CD14-positive monocyte (primary cell): ENCODE data around the gene SPON1. TPM values are rescaled to one million over a fixed set of nuclear protein-coding genes. Genes with fewer than 3 reads are reported as not detected.

Source experiments
- DNase-seq, 3 donors: peaks; one replicate each; pipeline ENCODE4 v3.0.0-alpha.2; 2011 to 2022
- H2AFZ ChIP-seq: 2 replicates; pipeline ENCODE4 v1.6.0; 2012; ENCODE audit warnings: mild to moderate bottlenecking, low read depth, low read length, inconsistent platforms; ENCODE audit not compliant: insufficient read depth, poor library complexity, severe bottlenecking
- H3K27ac ChIP-seq, 2 donors: 1 replicate in 1 of 2; 2 replicates in 1 of 2; pipeline ENCODE4 v1.5.1; 2012 to 2013; ENCODE audit warnings: low read length in 2 of 2, control low read depth in 1 of 2, inconsistent platforms in 1 of 2, low read depth in 1 of 2, mild to moderate bottlenecking in 1 of 2
- H3K27me3 ChIP-seq, 2 donors: one replicate each; pipeline versions ENCODE4 v1.6.0 to v1.6.1; 2011 to 2013; ENCODE audit warnings: low read length in 2 of 2; ENCODE audit not compliant: control insufficient read depth in 2 of 2, insufficient read depth in 2 of 2
- H3K36me3 ChIP-seq, 2 donors: replicated peaks in 1 of 2; 1 replicate in 1 of 2; 2 replicates in 1 of 2; pipeline versions ENCODE4 v1.5.1 to v1.6.1; 2012 to 2013; ENCODE audit warnings: low read length in 2 of 2, control low read depth in 1 of 2, inconsistent platforms in 1 of 2, mild to moderate bottlenecking in 1 of 2; ENCODE audit not compliant: insufficient read depth in 2 of 2, control insufficient read depth in 1 of 2
- H3K4me1 ChIP-seq, 2 donors: 1 replicate in 1 of 2; 2 replicates in 1 of 2; pipeline versions ENCODE4 v1.5.1 to v1.6.1; 2012 to 2013; ENCODE audit warnings: low read length in 2 of 2, control low read depth in 1 of 2, inconsistent platforms in 1 of 2, mild to moderate bottlenecking in 1 of 2, moderate library complexity in 1 of 2; ENCODE audit not compliant: insufficient read depth in 2 of 2, control insufficient read depth in 1 of 2
- H3K4me2 ChIP-seq: replicated peaks from 2 replicates; pipeline ENCODE3; 2012; ENCODE audit warnings: low read length, moderate library complexity, mild to moderate bottlenecking; ENCODE audit not compliant: poor library complexity, severe bottlenecking; ENCODE audit errors: extremely low read depth
- H3K4me3 ChIP-seq, 3 experiments: fragments of 200-600 bp in 1 of 3; sonication (generic) in 1 of 3; replicated peaks in 1 of 3; 1 replicate in 2 of 3; 2 replicates in 1 of 3; pipeline ENCODE4 v1.5.1; 2011 to 2013; ENCODE audit warnings: low read length in 3 of 3, mild to moderate bottlenecking in 3 of 3, control low read depth in 2 of 3, low read depth in 2 of 3, inconsistent platforms in 1 of 3, moderate library complexity in 1 of 3
- H3K79me2 ChIP-seq: 2 replicates; pipeline ENCODE4 v1.6.0; 2012; ENCODE audit warnings: mild to moderate bottlenecking, control low read depth, inconsistent platforms, low read length, moderate library complexity; ENCODE audit not compliant: insufficient read depth
- H3K9ac ChIP-seq: 2 replicates; pipeline ENCODE4 v1.6.0; 2017; ENCODE audit warnings: low read length, mild to moderate bottlenecking; ENCODE audit not compliant: insufficient read depth, poor library complexity, severe bottlenecking
- H3K9me3 ChIP-seq, 2 donors: replicated peaks in 1 of 2; 1 replicate in 1 of 2; 2 replicates in 1 of 2; pipeline versions ENCODE4 v1.5.1 to v1.6.1; 2012 to 2013; ENCODE audit warnings: low read length in 2 of 2, control low read depth in 1 of 2; ENCODE audit not compliant: control insufficient read depth in 1 of 2, insufficient read depth in 1 of 2
- H4K20me1 ChIP-seq: 2 replicates; pipeline ENCODE4 v1.6.0; 2012; ENCODE audit warnings: mild to moderate bottlenecking, low read length, control low read depth, moderate library complexity; ENCODE audit not compliant: insufficient read depth
- H3K27ac Mint-ChIP-seq, 7 donors: one replicate each; pipeline ENCODE4 v1.8.0; 2020; ENCODE audit warnings: mild to moderate bottlenecking in 7 of 7, mixed read lengths in 7 of 7, moderate library complexity in 6 of 7, inconsistent platforms in 2 of 7
- H3K27me3 Mint-ChIP-seq, 3 donors: one replicate each; pipeline ENCODE4 v1.8.0; 2021 to 2022; ENCODE audit warnings: low read depth in 3 of 3, mild to moderate bottlenecking in 3 of 3, mixed read lengths in 3 of 3, moderate library complexity in 3 of 3, inconsistent platforms in 1 of 3
- H3K36me3 Mint-ChIP-seq, 2 donors: one replicate each; pipeline ENCODE4 v1.8.0; 2020; ENCODE audit warnings: mixed read lengths in 2 of 2, inconsistent platforms in 1 of 2, mild to moderate bottlenecking in 1 of 2
- H3K4me1 Mint-ChIP-seq: one replicate; pipeline ENCODE4 v1.8.0; 2020; ENCODE audit warnings: mild to moderate bottlenecking, mixed read lengths
- H3K4me3 Mint-ChIP-seq, 2 donors: one replicate each; pipeline ENCODE4 v1.8.0; 2020; ENCODE audit warnings: mild to moderate bottlenecking in 2 of 2, mixed read lengths in 2 of 2, moderate library complexity in 1 of 2
- H3K9me3 Mint-ChIP-seq, 7 donors: one replicate each; pipeline ENCODE4 v1.8.0; 2020 to 2022; ENCODE audit warnings: mixed read lengths in 7 of 7, mild to moderate bottlenecking in 6 of 7, moderate library complexity in 6 of 7, inconsistent platforms in 2 of 7
- WGBS: methylation state at CpG from one replicate; pipeline ENCODE4 v1.1.5; 2013; ENCODE audit warnings: missing lambda C conversion rate; ENCODE audit not compliant: insufficient coverage; 5-methylcytosine and 5-hydroxymethylcytosine counted together
- intact Hi-C, 2 donors: fragments of 100-400 bp; cut with micrococcal nuclease; formaldehyde crosslinking; loops; one replicate each; pipeline versions ENCODE4 v1.15.0 to v1.15.1; 2023
- polyA plus RNA-seq, 3 donors: library from polyadenylated mRNA; depleted of rRNA in 1 of 3; unstranded in 2 of 3; stranded (reverse) in 1 of 3; fragments of 300-500 nt in 2 of 3; fragments of >200 nt in 1 of 3; fragmentation: Illumina TruSeq in 2 of 3; gene quantifications; 1 replicate in 2 of 3; 2 replicates in 1 of 3; pipeline ENCODE4 v1.2.3, GENCODE V29; 2012 to 2021
- TF ChIP-seq, protein P1 (sequence below): fragments of 200-600 bp; IDR thresholded peaks from one replicate; pipeline ENCODE4 v1.8.0; 2022; ENCODE audit warnings: antibody characterized with exemption, mild to moderate bottlenecking

The SPON1 gene
- polyA plus RNA-seq, 3 donors: not detected

- H3K27ac ChIP-seq: no peak overlapping the region
- Mint-ChIP-seq H3K36me3 (no peaks in the 10 kb centered on the region), H3K9me3 (peaks cover 0 to 6% (median 2%) of the 10 kb centered on the region in 7 donors), H3K27ac (peak overlapping the region in 1 of 7 donors; percentile 16), H3K4me1 (no peaks in the 10 kb centered on the region), H3K27me3 (no peaks in the 10 kb centered on the region), H3K4me3 (no peak overlapping the region)
- H3K4me1 ChIP-seq: no peaks in the 10 kb centered on the region
- TF ChIP-seq, protein P1, sequence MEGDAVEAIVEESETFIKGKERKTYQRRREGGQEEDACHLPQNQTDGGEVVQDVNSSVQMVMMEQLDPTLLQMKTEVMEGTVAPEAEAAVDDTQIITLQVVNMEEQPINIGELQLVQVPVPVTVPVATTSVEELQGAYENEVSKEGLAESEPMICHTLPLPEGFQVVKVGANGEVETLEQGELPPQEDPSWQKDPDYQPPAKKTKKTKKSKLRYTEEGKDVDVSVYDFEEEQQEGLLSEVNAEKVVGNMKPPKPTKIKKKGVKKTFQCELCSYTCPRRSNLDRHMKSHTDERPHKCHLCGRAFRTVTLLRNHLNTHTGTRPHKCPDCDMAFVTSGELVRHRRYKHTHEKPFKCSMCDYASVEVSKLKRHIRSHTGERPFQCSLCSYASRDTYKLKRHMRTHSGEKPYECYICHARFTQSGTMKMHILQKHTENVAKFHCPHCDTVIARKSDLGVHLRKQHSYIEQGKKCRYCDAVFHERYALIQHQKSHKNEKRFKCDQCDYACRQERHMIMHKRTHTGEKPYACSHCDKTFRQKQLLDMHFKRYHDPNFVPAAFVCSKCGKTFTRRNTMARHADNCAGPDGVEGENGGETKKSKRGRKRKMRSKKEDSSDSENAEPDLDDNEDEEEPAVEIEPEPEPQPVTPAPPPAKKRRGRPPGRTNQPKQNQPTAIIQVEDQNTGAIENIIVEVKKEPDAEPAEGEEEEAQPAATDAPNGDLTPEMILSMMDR: no peak
- H3K4me2 ChIP-seq: no peak overlapping the region
- intact Hi-C loops: no loop called here
- no peak overlapping the region for H2AFZ ChIP-seq
- no peak overlapping the region for H3K9ac ChIP-seq
- H3K79me2 ChIP-seq: no peaks in the 10 kb centered on the region
- no peak overlapping the region for H3K4me3 ChIP-seq
- H3K9me3 ChIP-seq: no peaks in the 10 kb centered on the region
- no peak for DNase-seq
- H3K27me3 ChIP-seq: no peaks in the 10 kb centered on the region
- WGBS: no CpG with 5 or more reads among the region's 2 CpGs
- no peaks in the 10 kb centered on the region for H3K36me3 ChIP-seq
- H4K20me1 ChIP-seq: no peaks in the 10 kb centered on the region
These were observed 152.3 kb downstream of the SPON1 start for GRCh38 chr11:14114786-14115185.

- Histone ChIP-seq H2AFZ (no peak overlapping the region), H3K9me3 (no peaks in the 10 kb centered on the region), H3K4me1 (no peaks in the 10 kb centered on the region), H3K4me2 (no peak overlapping the region), H3K27me3 (no peaks in the 10 kb centered on the region), H3K36me3 (no peaks in the 10 kb centered on the region), H3K27ac (no peak overlapping the region), H4K20me1 (no peaks in the 10 kb centered on the region), H3K79me2 (no peaks in the 10 kb centered on the region), H3K9ac (no peak overlapping the region), H3K4me3 (no peak overlapping the region)
- intact Hi-C loops: no loop called here
- H3K4me1 Mint-ChIP-seq: no peaks in the 10 kb centered on the region
- DNase-seq: no peak
- H3K36me3 Mint-ChIP-seq: no peaks in the 10 kb centered on the region
- no CpG with 5 or more reads among the region's 1 CpG for WGBS
- TF ChIP-seq, protein P1: no peak
- no peak overlapping the region for H3K4me3 Mint-ChIP-seq
- H3K27me3 Mint-ChIP-seq: no peaks in the 10 kb centered on the region
- H3K27ac Mint-ChIP-seq: no peak overlapping the region
- H3K9me3 Mint-ChIP-seq: peaks cover 0 to 6% (median 2%) of the 10 kb centered on the region in 7 donors
These were observed 155.1 kb downstream of the SPON1 start for GRCh38 chr11:14117632-14118031.
